K562 (cell line): Measurements from ENCODE around the gene KCNJ14. TPM values are rescaled to one million over a fixed set of nuclear protein-coding genes. Genes with fewer than 3 reads are reported as not detected.

Source experiments
- ATAC-seq: fragments of 200-7000 bp; cut with Tn5 transposase; 3 replicates; pipeline ENCODE4 v1.9.1; 2020; ENCODE audit warnings: moderate library complexity
- BruUV-seq: library from RNA; stranded (reverse); fragments of 400-500 nt; replicated peaks from 2 replicates; lab custom pipeline; 2021; lab: Mats Ljungman, UMichigan
- CTCF ChIA-PET: fragments of 300-600 bp; formaldehyde crosslinking; extraction: SDS; loops from one replicate; lab custom pipeline; 2021; ENCODE audit warnings: low intra/inter-chr PET ratio; lab: Yijun Ruan, JAX
- POLR2A ChIA-PET: fragments of 300-600, 350-650 bp; sonication (Branson Sonifier 250); formaldehyde crosslinking; extraction: SDS; loops from one replicate; lab custom pipeline; 2021; ENCODE audit warnings: antibody characterized with exemption, inconsistent platforms; lab: Yijun Ruan, JAX
- DNase-seq, 4 experiments: peaks; one replicate each; pipeline versions ENCODE4 v3.0.0 to v3.0.0-alpha.2; 2011 to 2018; ENCODE audit warnings: low spot score in 3 of 4, mixed read lengths in 3 of 4; ENCODE audit errors: extremely low read depth in 1 of 4
- FAIRE-seq: peaks from 2 replicates; lab custom pipeline; 2011; peaks lifted over from hg19 to GRCh38; lab: Jason Lieb, UNC
- H2AFZ ChIP-seq: 2 replicates; pipeline ENCODE4 v1.6.0; 2011; ENCODE audit warnings: low read depth, low read length, control low read depth, inconsistent platforms
- H3K27ac ChIP-seq: fragments of 200-600 bp; 3 replicates; pipeline ENCODE4 v1.8.0; 2011; ENCODE audit warnings: low read depth, mild to moderate bottlenecking, control low read depth, inconsistent platforms, low read length, moderate library complexity, mixed read lengths; ENCODE audit errors: extremely low read depth
- H3K27me3 ChIP-seq, 2 experiments: fragments of 300-600 bp in 1 of 2; 2 replicates in 1 of 2; 3 replicates in 1 of 2; pipeline versions ENCODE4 v1.6.0 to v1.8.0; 2011; ENCODE audit warnings: inconsistent platforms in 2 of 2, low read length in 2 of 2, mild to moderate bottlenecking in 1 of 2, mixed read lengths in 1 of 2, moderate library complexity in 1 of 2; ENCODE audit not compliant: control insufficient read depth in 2 of 2, insufficient read depth in 2 of 2
- H3K36me3 ChIP-seq: fragments of 300-600 bp; 3 replicates; pipeline ENCODE4 v1.8.0; 2011; ENCODE audit warnings: mild to moderate bottlenecking, low read length, inconsistent platforms; ENCODE audit not compliant: control insufficient read depth, insufficient read depth
- H3K4me1 ChIP-seq, 2 experiments: fragments of 200-600 bp in 1 of 2; replicated peaks in 1 of 2; 2 replicates in 1 of 2; 3 replicates in 1 of 2; pipeline versions ENCODE4 v1.5.1 to v1.8.0; 2011; ENCODE audit warnings: inconsistent platforms in 2 of 2, low read length in 2 of 2, mild to moderate bottlenecking in 1 of 2, mixed read lengths in 1 of 2, moderate library complexity in 1 of 2; ENCODE audit not compliant: control insufficient read depth in 2 of 2, insufficient read depth in 2 of 2
- H3K4me2 ChIP-seq: 2 replicates; pipeline ENCODE4 v1.6.1; 2011; ENCODE audit warnings: low read length, control low read depth, inconsistent platforms, mixed read lengths; ENCODE audit not compliant: insufficient read depth
- H3K4me3 ChIP-seq: fragments of 200-600 bp; sonication (generic), shearing (Covaris generic); 2 replicates; pipeline ENCODE4 v1.5.1; 2016; ENCODE audit warnings: control low read depth, inconsistent platforms
- H3K79me2 ChIP-seq: fragments of 200-600 bp; 3 replicates; pipeline ENCODE4 v1.8.0; 2011; ENCODE audit warnings: low read length, inconsistent platforms; ENCODE audit not compliant: control insufficient read depth, insufficient read depth
- H3K9ac ChIP-seq, 2 experiments: 2 replicates each; pipeline versions ENCODE4 v1.6.0 to v1.6.1; 2011; ENCODE audit warnings: low read depth in 2 of 2, low read length in 2 of 2, control low read depth in 1 of 2, inconsistent platforms in 1 of 2, mild to moderate bottlenecking in 1 of 2, mixed read lengths in 1 of 2; ENCODE audit not compliant: insufficient read depth in 1 of 2
- H3K9me1 ChIP-seq: one replicate; pipeline ENCODE4 v1.6.0; 2011; ENCODE audit warnings: inconsistent platforms, mild to moderate bottlenecking, low read length, moderate library complexity; ENCODE audit not compliant: control insufficient read depth, insufficient read depth
- H3K9me3 ChIP-seq: replicated peaks from 2 replicates; pipeline ENCODE4 v1.5.1; 2011; ENCODE audit warnings: low read depth, low read length, inconsistent platforms; ENCODE audit not compliant: control insufficient read depth, insufficient read depth
- H4K20me1 ChIP-seq: replicated peaks from 2 replicates; pipeline ENCODE4 v1.6.1; 2011; ENCODE audit warnings: low read length, inconsistent platforms, mixed read lengths; ENCODE audit not compliant: control insufficient read depth, insufficient read depth
- ARID2 ChIP-seq: fragments of 450-650 bp; IDR thresholded peaks from 2 replicates; pipeline ENCODE4 v1.6.1; 2017; ENCODE audit warnings: antibody characterized with exemption, mild to moderate bottlenecking
- CAMTA2 ChIP-seq: fragments of 250-450 bp; sonication (Bioruptor Pico); conservative IDR thresholded peaks from 2 replicates; pipeline ENCODE4 v1.5.1; 2022
- NFATC3 ChIP-seq: fragments of 450-650 bp; IDR thresholded peaks from 2 replicates; pipeline ENCODE4 v1.6.1; 2017; ENCODE audit warnings: mild to moderate bottlenecking
- NR1H2 ChIP-seq: sonication (generic); formaldehyde crosslinking; IDR thresholded peaks from 2 replicates; pipeline ENCODE4 v1.4.0; 2020; ENCODE audit warnings: mild to moderate bottlenecking, missing genetic modification reagents
- PRDM10 ChIP-seq: fragments of 450-650 bp; IDR thresholded peaks from 2 replicates; pipeline ENCODE4 v1.6.1; 2018; ENCODE audit not compliant: partially characterized antibody
- SMARCA5 ChIP-seq: fragments of 450-650 bp; IDR thresholded peaks from 2 replicates; pipeline ENCODE4 v1.6.1; 2016
- SNIP1 ChIP-seq: fragments of 450-650 bp; IDR thresholded peaks from 2 replicates; pipeline ENCODE4 v1.7.1; 2017; ENCODE audit warnings: low read depth, mild to moderate bottlenecking
- SRSF1 ChIP-seq: fragments of 200-400 bp; formaldehyde crosslinking; IDR thresholded peaks from 2 replicates; pipeline ENCODE4 v1.6.1; 2017; ENCODE audit warnings: mild to moderate bottlenecking, low read depth, low read length, moderate library complexity
- ZEB2 ChIP-seq: fragments of 450-650 bp; IDR thresholded peaks from 2 replicates; pipeline ENCODE4 v1.6.1; 2016
- WGBS: fragments of 100-300 bp; shearing (Covaris generic); methylation state at CpG from one replicate; pipeline ENCODE4 v1.1.6; 2016; ENCODE audit warnings: low coverage, mixed read lengths; ENCODE audit not compliant: insufficient coverage; ENCODE audit errors: missing lambda C conversion rate; 5-methylcytosine and 5-hydroxymethylcytosine counted together
- in situ Hi-C: fragments of 300-500 bp; cut with MboI; formaldehyde crosslinking; loops from 4 replicates; pipeline ENCODE4 v1.15.0; 2018; ENCODE audit warnings: inconsistent platforms, mixed read lengths
- intact Hi-C: fragments of 100-400 bp; cut with micrococcal nuclease; formaldehyde crosslinking; loops from 2 replicates; pipeline ENCODE4 v1.14.2; 2022
- polyA plus RNA-seq, 8 experiments: library from polyadenylated mRNA; depleted of rRNA in 4 of 8; stranded (reverse) in 5 of 8; unstranded in 3 of 8; fragments of >200 nt; fragmentation: Nextera tagmentation in 2 of 8; fragmentation: Illumina TruSeq in 1 of 8; extraction: Ambion mirVana in 2 of 8; extraction: Trizol in 1 of 8; gene quantifications; 2 replicates each; pipeline versions ENCODE4 v1.2.1 to v1.2.3, GENCODE V29; 2011 to 2014; ENCODE audit warnings: inconsistent platforms in 1 of 8, missing spikeins in 1 of 8
- total RNA-seq, 7 experiments: library from RNA; depleted of rRNA in 6 of 7; stranded (reverse); fragments of >200 nt in 6 of 7; fragmentation: Illumina TruSeq in 2 of 7; extraction: Trizol in 2 of 7; gene quantifications; 2 replicates each; pipeline versions ENCODE4 v1.2.1 to v1.2.3, GENCODE V29; 2011 to 2021; ENCODE audit warnings: low replicate concordance in 1 of 7

KCNJ14 gene
- total and polyA plus RNA-seq, 9 of the 15 experiments (the other 6 are each of a cell fraction or from before 2014, with no cell fraction given), result 0.15 to 1.6 (median 0.49) TPM

DNA sequence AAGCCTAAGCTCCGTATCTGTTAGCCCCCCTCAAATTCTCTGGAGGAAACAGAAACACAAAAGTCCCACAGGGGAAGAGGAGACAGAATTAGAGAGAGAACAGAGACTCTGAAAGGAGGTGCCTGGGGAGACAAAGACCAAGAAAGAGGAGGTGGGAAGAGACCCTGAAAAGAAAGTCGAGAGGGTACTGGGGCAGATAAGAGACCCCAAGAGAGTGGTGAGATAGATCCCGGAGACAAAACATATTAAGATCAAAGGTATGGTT, 10.5 kb upstream of the KCNJ14 start:
- peak overlapping the region; percentile 97 for H3K4me2 ChIP-seq
- peaks cover 12 to 14% of the 10 kb centered on the region in 2 experiments for H3K4me1 ChIP-seq
- H3K4me3 ChIP-seq, result peak overlapping the region; percentile 97
- peak; percentile 84; the same call in 1 of the 2 replicates for TF ChIP-seq NR1H2
- TF ChIP-seq SRSF1, result no peak
- no peak for TF ChIP-seq NFATC3
- 0 out of 2 replicates have a peak, but pooled peaks have one; percentile 40 for TF ChIP-seq CAMTA2
- TF ChIP-seq PRDM10, result no peak
- TF ChIP-seq SMARCA5, result 0 out of 2 replicates have a peak, but pooled peaks have one; percentile 27
- no peak for TF ChIP-seq ZEB2
- TF ChIP-seq ARID2, result peak; percentile 6; the same call in 1 of the 2 replicates
- no peak for TF ChIP-seq SNIP1
- no peaks in the 10 kb centered on the region for H3K27me3 ChIP-seq
- no peaks in the 10 kb centered on the region for H4K20me1 ChIP-seq
- H3K27ac ChIP-seq, result peak overlapping the region; percentile 84
- FAIRE-seq (no peak), DNase-seq (no peak), ATAC-seq (no peak)
- ChIA-PET POLR2A (interaction anchor here (1.4 to 4.7 kb wide), 3 partner anchors 13 to 45 kb away, joined by 3 to 25 read pairs (median 3); no protein-coding TSS in a partner anchor), CTCF (interaction anchor here (0.8 to 1.0 kb wide), 2 partner anchors 55 to 163 kb away, joined by 3 read pairs; no protein-coding TSS in a partner anchor)
- no TSS peak for BruUV-seq
- intact Hi-C loops (no loop called here), in situ Hi-C loops (no loop called here)
- no peaks in the 10 kb centered on the region for H3K9me3 ChIP-seq
- peak overlapping the region; percentile 75 to 98; a peak in 3 of 4 replicates for H3K9ac ChIP-seq
- H3K9me1 ChIP-seq, result no peaks in the 10 kb centered on the region
- peak overlapping the region; percentile 91 for H2AFZ ChIP-seq
- H3K36me3 ChIP-seq, result peaks cover 59% of the 10 kb centered on the region
- WGBS, result 19% methylated on average over 3 of the region's 3 CpGs
- H3K79me2 ChIP-seq, result peaks cover 32% of the 10 kb centered on the region
